ENCODE data around the gene ITGA5.

ITGA5 gene

DNA sequence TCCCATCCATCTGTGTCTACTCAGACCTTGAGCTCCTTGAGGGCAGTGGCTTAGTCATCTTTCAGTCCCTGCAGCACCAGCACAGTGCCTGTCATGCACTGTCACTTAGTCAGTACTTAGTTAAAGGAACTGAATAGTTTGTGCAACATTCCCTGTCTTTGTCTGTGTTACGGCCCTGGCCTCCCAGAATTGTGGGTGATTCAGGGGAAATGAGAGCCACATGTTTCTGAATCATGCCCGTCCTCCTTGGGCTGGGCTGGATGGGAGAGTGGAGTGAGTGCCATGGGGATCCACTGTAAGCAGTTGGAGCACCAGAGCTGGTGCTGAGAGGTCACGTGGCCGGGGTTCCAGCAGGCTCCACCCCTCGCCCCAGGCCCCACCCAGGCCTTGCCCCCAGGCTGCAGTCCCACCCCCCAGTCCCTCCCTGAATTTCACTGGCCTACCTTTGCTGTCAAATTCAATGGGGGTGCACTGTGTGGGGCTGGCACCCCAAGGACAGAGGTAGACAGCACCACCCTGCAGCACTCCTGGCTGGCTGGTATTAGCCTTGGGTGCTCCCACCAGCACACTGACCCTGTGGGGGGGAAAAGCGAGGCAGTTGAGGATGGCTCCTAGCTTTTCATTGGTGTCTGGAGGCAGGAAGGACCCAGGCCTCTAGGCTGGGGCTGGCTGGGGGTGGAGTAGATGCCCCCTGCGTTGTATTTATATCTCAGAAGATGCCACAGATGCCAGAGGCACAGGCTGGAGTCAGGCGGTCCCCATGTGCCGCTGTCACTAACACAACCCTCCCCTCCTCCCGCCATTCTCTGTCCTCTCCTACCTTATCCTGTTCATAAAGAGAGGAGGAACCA lies 7.5 kb downstream of the ITGA5 start:
- TF ChIP-seq FOXP2 (optimal IDR thresholded peaks at IDR 0.05; ENCODE audit: borderline replicate concordance, extremely low read depth, extremely low read length, insufficient read depth) (no peak), TAF1 (IDR thresholded peaks at IDR 0.05; ENCODE audit: borderline replicate concordance, insufficient read depth, low read length) (no peak), POLR2AphosphoS5 (IDR thresholded peaks at IDR 0.05; ENCODE audit: low read depth, low read length) (no peak), SIN3A (IDR thresholded peaks at IDR 0.05; ENCODE audit: borderline replicate concordance, insufficient read depth, low read length) (no peak)
- TF ChIP-seq, protein P1, sequence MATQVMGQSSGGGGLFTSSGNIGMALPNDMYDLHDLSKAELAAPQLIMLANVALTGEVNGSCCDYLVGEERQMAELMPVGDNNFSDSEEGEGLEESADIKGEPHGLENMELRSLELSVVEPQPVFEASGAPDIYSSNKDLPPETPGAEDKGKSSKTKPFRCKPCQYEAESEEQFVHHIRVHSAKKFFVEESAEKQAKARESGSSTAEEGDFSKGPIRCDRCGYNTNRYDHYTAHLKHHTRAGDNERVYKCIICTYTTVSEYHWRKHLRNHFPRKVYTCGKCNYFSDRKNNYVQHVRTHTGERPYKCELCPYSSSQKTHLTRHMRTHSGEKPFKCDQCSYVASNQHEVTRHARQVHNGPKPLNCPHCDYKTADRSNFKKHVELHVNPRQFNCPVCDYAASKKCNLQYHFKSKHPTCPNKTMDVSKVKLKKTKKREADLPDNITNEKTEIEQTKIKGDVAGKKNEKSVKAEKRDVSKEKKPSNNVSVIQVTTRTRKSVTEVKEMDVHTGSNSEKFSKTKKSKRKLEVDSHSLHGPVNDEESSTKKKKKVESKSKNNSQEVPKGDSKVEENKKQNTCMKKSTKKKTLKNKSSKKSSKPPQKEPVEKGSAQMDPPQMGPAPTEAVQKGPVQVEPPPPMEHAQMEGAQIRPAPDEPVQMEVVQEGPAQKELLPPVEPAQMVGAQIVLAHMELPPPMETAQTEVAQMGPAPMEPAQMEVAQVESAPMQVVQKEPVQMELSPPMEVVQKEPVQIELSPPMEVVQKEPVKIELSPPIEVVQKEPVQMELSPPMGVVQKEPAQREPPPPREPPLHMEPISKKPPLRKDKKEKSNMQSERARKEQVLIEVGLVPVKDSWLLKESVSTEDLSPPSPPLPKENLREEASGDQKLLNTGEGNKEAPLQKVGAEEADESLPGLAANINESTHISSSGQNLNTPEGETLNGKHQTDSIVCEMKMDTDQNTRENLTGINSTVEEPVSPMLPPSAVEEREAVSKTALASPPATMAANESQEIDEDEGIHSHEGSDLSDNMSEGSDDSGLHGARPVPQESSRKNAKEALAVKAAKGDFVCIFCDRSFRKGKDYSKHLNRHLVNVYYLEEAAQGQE (IDR thresholded peaks at IDR 0.05; ENCODE audit: insufficient read depth in 1 of 2, low read depth in 2 of 2, low read length in 2 of 2) = no peak

DNA sequence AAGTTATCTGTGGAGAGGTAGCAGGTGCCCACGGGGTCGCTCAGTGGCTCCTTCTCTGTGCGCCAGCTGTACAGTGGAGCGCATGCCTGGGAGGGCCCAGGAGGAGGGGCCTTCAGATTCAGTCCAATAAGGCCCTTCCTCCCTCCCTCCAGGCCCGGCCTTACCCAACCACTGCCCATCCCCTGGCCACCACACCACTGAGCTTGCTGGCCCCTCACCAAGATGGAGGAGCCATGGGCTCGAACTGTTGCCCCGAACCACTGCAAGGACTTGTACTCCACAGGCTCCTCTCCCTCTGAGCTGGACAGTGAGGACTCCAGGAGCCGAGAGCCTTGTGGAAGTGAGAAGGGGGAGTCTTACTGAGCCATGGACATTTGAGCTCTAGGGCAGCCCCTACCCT lies 9.8 kb downstream of the ITGA5 start:
- TF ChIP-seq, protein P1 (IDR thresholded peaks at IDR 0.05; ENCODE audit: insufficient read depth in 1 of 2, low read depth in 2 of 2, low read length in 2 of 2) = no peak
- TF ChIP-seq SIN3A (IDR thresholded peaks at IDR 0.05; ENCODE audit: borderline replicate concordance, insufficient read depth, low read length) = no peak
- no peak for TF ChIP-seq POLR2AphosphoS5 (IDR thresholded peaks at IDR 0.05; ENCODE audit: low read depth, low read length)
- TF ChIP-seq FOXP2 (optimal IDR thresholded peaks at IDR 0.05; ENCODE audit: borderline replicate concordance, extremely low read depth, extremely low read length, insufficient read depth) = no peak
- TF ChIP-seq TAF1 (IDR thresholded peaks at IDR 0.05; ENCODE audit: borderline replicate concordance, insufficient read depth, low read length) = no peak

DNA sequence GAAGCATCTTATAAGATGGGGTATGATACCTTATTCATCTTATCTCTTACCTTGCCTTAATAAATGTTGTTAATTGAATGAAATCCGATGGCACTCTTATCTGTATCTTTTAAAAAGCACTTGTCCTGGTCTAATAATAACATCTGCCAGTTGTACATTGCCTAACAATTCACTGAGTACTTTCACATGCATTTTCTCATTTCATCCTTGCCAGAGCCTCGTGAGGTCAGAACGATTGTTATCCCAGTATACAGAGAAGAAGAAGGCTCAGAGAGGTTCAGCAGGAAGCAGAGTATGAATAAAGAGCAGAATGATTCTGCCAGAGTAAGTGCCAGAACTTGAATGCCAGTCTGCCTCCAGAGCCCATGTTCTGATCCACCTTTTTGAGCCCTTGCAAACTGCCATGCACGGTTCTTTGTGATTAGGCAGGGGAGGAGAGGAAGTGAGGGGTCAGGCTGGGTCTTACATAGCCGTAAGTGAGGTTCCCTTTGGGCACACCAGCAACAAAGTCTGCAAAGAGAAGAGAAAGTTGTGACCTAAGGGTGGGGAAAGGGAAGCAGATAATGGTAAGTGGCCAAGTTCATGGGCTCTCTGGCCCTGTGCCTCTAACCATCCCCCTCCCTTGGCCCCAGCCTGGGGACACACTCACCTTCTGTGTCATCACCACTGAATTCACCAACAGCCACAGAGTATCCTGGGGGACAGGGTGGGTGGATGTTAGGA lies 11.7 kb downstream of the ITGA5 start:
- TF ChIP-seq POLR2AphosphoS5 (IDR thresholded peaks at IDR 0.05; ENCODE audit: low read depth, low read length) (no peak), FOXP2 (optimal IDR thresholded peaks at IDR 0.05; ENCODE audit: borderline replicate concordance, extremely low read depth, extremely low read length, insufficient read depth) (no peak), TAF1 (IDR thresholded peaks at IDR 0.05; ENCODE audit: borderline replicate concordance, insufficient read depth, low read length) (no peak), SIN3A (IDR thresholded peaks at IDR 0.05; ENCODE audit: borderline replicate concordance, insufficient read depth, low read length) (no peak)
- TF ChIP-seq, protein P1 (IDR thresholded peaks at IDR 0.05; ENCODE audit: insufficient read depth in 1 of 2, low read depth in 2 of 2, low read length in 2 of 2) = no peak

DNA sequence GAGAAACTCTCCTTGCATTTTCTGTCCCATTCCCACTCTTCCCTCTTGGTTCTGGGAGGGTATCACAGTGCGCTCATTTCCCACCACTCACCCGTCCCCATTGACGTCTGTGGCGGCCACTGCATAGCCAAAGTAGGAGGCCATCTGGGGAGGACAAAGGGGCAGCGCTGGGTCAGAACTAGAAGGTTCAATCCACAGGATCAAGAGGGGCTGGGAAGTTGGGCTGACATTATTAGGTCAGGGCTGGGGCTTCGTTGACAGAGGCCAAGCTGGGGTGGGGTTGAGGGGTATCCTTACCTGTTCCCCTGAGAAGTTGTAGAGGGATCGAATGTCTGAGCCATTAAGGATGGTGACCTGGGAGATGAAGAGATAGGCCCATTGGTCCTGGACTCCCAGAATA lies 13.5 kb downstream of the ITGA5 start:
- TF ChIP-seq, protein P1 (IDR thresholded peaks at IDR 0.05; ENCODE audit: insufficient read depth in 1 of 2, low read depth in 2 of 2, low read length in 2 of 2) = no peak
- TF ChIP-seq POLR2AphosphoS5 (IDR thresholded peaks at IDR 0.05; ENCODE audit: low read depth, low read length) (no peak), SIN3A (IDR thresholded peaks at IDR 0.05; ENCODE audit: borderline replicate concordance, insufficient read depth, low read length) (no peak), FOXP2 (optimal IDR thresholded peaks at IDR 0.05; ENCODE audit: borderline replicate concordance, extremely low read depth, extremely low read length, insufficient read depth) (no peak), TAF1 (IDR thresholded peaks at IDR 0.05; ENCODE audit: borderline replicate concordance, insufficient read depth, low read length) (no peak)

Data from PFSK-1 (cell line).